CD14-positive monocyte (primary cell): ENCODE data around the gene IL20. TPM values are rescaled to one million over a fixed set of nuclear protein-coding genes. Genes with fewer than 3 reads are reported as not detected.

Source experiments
- DNase-seq, 3 donors: peaks; one replicate each; pipeline ENCODE4 v3.0.0-alpha.2; 2011 to 2022
- H2AFZ ChIP-seq: 2 replicates; pipeline ENCODE4 v1.6.0; 2012; ENCODE audit warnings: mild to moderate bottlenecking, low read depth, low read length, inconsistent platforms; ENCODE audit not compliant: insufficient read depth, poor library complexity, severe bottlenecking
- H3K27ac ChIP-seq, 2 donors: 1 replicate in 1 of 2; 2 replicates in 1 of 2; pipeline ENCODE4 v1.5.1; 2012 to 2013; ENCODE audit warnings: low read length in 2 of 2, control low read depth in 1 of 2, inconsistent platforms in 1 of 2, low read depth in 1 of 2, mild to moderate bottlenecking in 1 of 2
- H3K27me3 ChIP-seq, 2 donors: one replicate each; pipeline versions ENCODE4 v1.6.0 to v1.6.1; 2011 to 2013; ENCODE audit warnings: low read length in 2 of 2; ENCODE audit not compliant: control insufficient read depth in 2 of 2, insufficient read depth in 2 of 2
- H3K36me3 ChIP-seq, 2 donors: replicated peaks in 1 of 2; 1 replicate in 1 of 2; 2 replicates in 1 of 2; pipeline versions ENCODE4 v1.5.1 to v1.6.1; 2012 to 2013; ENCODE audit warnings: low read length in 2 of 2, control low read depth in 1 of 2, inconsistent platforms in 1 of 2, mild to moderate bottlenecking in 1 of 2; ENCODE audit not compliant: insufficient read depth in 2 of 2, control insufficient read depth in 1 of 2
- H3K4me1 ChIP-seq, 2 donors: 1 replicate in 1 of 2; 2 replicates in 1 of 2; pipeline versions ENCODE4 v1.5.1 to v1.6.1; 2012 to 2013; ENCODE audit warnings: low read length in 2 of 2, control low read depth in 1 of 2, inconsistent platforms in 1 of 2, mild to moderate bottlenecking in 1 of 2, moderate library complexity in 1 of 2; ENCODE audit not compliant: insufficient read depth in 2 of 2, control insufficient read depth in 1 of 2
- H3K4me2 ChIP-seq: replicated peaks from 2 replicates; pipeline ENCODE3; 2012; ENCODE audit warnings: low read length, moderate library complexity, mild to moderate bottlenecking; ENCODE audit not compliant: poor library complexity, severe bottlenecking; ENCODE audit errors: extremely low read depth
- H3K4me3 ChIP-seq, 3 experiments: fragments of 200-600 bp in 1 of 3; sonication (generic) in 1 of 3; replicated peaks in 1 of 3; 1 replicate in 2 of 3; 2 replicates in 1 of 3; pipeline ENCODE4 v1.5.1; 2011 to 2013; ENCODE audit warnings: low read length in 3 of 3, mild to moderate bottlenecking in 3 of 3, control low read depth in 2 of 3, low read depth in 2 of 3, inconsistent platforms in 1 of 3, moderate library complexity in 1 of 3
- H3K79me2 ChIP-seq: 2 replicates; pipeline ENCODE4 v1.6.0; 2012; ENCODE audit warnings: mild to moderate bottlenecking, control low read depth, inconsistent platforms, low read length, moderate library complexity; ENCODE audit not compliant: insufficient read depth
- H3K9ac ChIP-seq: 2 replicates; pipeline ENCODE4 v1.6.0; 2017; ENCODE audit warnings: low read length, mild to moderate bottlenecking; ENCODE audit not compliant: insufficient read depth, poor library complexity, severe bottlenecking
- H3K9me3 ChIP-seq, 2 donors: replicated peaks in 1 of 2; 1 replicate in 1 of 2; 2 replicates in 1 of 2; pipeline versions ENCODE4 v1.5.1 to v1.6.1; 2012 to 2013; ENCODE audit warnings: low read length in 2 of 2, control low read depth in 1 of 2; ENCODE audit not compliant: control insufficient read depth in 1 of 2, insufficient read depth in 1 of 2
- H4K20me1 ChIP-seq: 2 replicates; pipeline ENCODE4 v1.6.0; 2012; ENCODE audit warnings: mild to moderate bottlenecking, low read length, control low read depth, moderate library complexity; ENCODE audit not compliant: insufficient read depth
- H3K27ac Mint-ChIP-seq, 7 donors: one replicate each; pipeline ENCODE4 v1.8.0; 2020; ENCODE audit warnings: mild to moderate bottlenecking in 7 of 7, mixed read lengths in 7 of 7, moderate library complexity in 6 of 7, inconsistent platforms in 2 of 7
- H3K27me3 Mint-ChIP-seq, 3 donors: one replicate each; pipeline ENCODE4 v1.8.0; 2021 to 2022; ENCODE audit warnings: low read depth in 3 of 3, mild to moderate bottlenecking in 3 of 3, mixed read lengths in 3 of 3, moderate library complexity in 3 of 3, inconsistent platforms in 1 of 3
- H3K36me3 Mint-ChIP-seq, 2 donors: one replicate each; pipeline ENCODE4 v1.8.0; 2020; ENCODE audit warnings: mixed read lengths in 2 of 2, inconsistent platforms in 1 of 2, mild to moderate bottlenecking in 1 of 2
- H3K4me1 Mint-ChIP-seq: one replicate; pipeline ENCODE4 v1.8.0; 2020; ENCODE audit warnings: mild to moderate bottlenecking, mixed read lengths
- H3K4me3 Mint-ChIP-seq, 2 donors: one replicate each; pipeline ENCODE4 v1.8.0; 2020; ENCODE audit warnings: mild to moderate bottlenecking in 2 of 2, mixed read lengths in 2 of 2, moderate library complexity in 1 of 2
- H3K9me3 Mint-ChIP-seq, 7 donors: one replicate each; pipeline ENCODE4 v1.8.0; 2020 to 2022; ENCODE audit warnings: mixed read lengths in 7 of 7, mild to moderate bottlenecking in 6 of 7, moderate library complexity in 6 of 7, inconsistent platforms in 2 of 7
- CTCF ChIP-seq: fragments of 200-600 bp; IDR thresholded peaks from one replicate; pipeline ENCODE4 v1.8.0; 2022; ENCODE audit warnings: antibody characterized with exemption, mild to moderate bottlenecking
- WGBS: methylation state at CpG from one replicate; pipeline ENCODE4 v1.1.5; 2013; ENCODE audit warnings: missing lambda C conversion rate; ENCODE audit not compliant: insufficient coverage; 5-methylcytosine and 5-hydroxymethylcytosine counted together
- intact Hi-C, 2 donors: fragments of 100-400 bp; cut with micrococcal nuclease; formaldehyde crosslinking; loops; one replicate each; pipeline versions ENCODE4 v1.15.0 to v1.15.1; 2023
- polyA plus RNA-seq, 3 donors: library from polyadenylated mRNA; depleted of rRNA in 1 of 3; unstranded in 2 of 3; stranded (reverse) in 1 of 3; fragments of 300-500 nt in 2 of 3; fragments of >200 nt in 1 of 3; fragmentation: Illumina TruSeq in 2 of 3; gene quantifications; 1 replicate in 2 of 3; 2 replicates in 1 of 3; pipeline ENCODE4 v1.2.3, GENCODE V29; 2012 to 2021

IL20 gene
- polyA plus RNA-seq, 3 donors, result not detected

- Histone ChIP-seq H3K79me2 (no peaks in the 10 kb centered on the region), H3K4me2 (no peak overlapping the region), H3K9ac (no peak overlapping the region), H3K27me3 (no peaks in the 10 kb centered on the region), H3K4me1 (peaks cover 8 to 12% of the 10 kb centered on the region in 2 donors), H3K9me3 (no peaks in the 10 kb centered on the region), H3K36me3 (no peaks in the 10 kb centered on the region), H4K20me1 (no peaks in the 10 kb centered on the region), H2AFZ (no peak overlapping the region), H3K4me3 (no peak overlapping the region), H3K27ac (peak overlapping the region in 1 of 2 donors; percentile 48)
- Mint-ChIP-seq H3K27ac (peak overlapping the region; percentile 37 to 80 (median 68)), H3K4me3 (peak overlapping the region; percentile 44 to 62), H3K36me3 (no peaks in the 10 kb centered on the region), H3K27me3 (peaks cover 2 to 7% (median 3%) of the 10 kb centered on the region in 3 donors), H3K4me1 (peaks cover 17% of the 10 kb centered on the region), H3K9me3 (peaks cover 0 to 6% (median 0%) of the 10 kb centered on the region in 7 donors)
- intact Hi-C loops, result no loop called here
- WGBS, result 17% methylated on average over 8 of the region's 15 CpGs
- no peak for TF ChIP-seq CTCF
- peak; percentile 80 to 88 (median 86) for DNase-seq
These were observed 25.0 kb downstream of the IL20 start for GRCh38 chr1:206890125-206891060.

DNA sequence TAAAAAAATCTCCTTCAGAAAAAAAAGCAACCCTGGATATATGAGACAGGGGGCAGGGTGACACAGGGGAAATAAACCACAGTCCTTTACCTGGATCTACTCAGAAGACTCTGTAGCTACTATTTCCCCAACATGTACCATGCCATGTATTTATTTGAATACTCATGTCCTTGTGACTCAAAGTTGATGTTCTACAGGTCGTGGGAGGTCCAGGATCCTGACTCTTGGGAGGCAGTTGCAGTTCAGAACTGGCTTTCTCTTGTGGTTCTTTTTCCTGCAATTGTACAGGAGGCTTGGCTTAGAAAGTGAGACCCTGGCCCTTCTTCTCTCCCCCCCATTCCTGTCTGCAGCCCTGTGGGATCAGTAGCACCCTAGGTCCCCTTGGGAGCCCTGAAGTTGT is 26.0 kb downstream of the IL20 start:
- no peaks in the 10 kb centered on the region for H3K36me3 ChIP-seq
- DNase-seq, result peak in 1 of 3 donors; percentile 40
- Mint-ChIP-seq H3K36me3 (no peaks in the 10 kb centered on the region), H3K4me3 (peak overlapping the region in 1 of 2 donors; percentile 62), H3K4me1 (peaks cover 17% of the 10 kb centered on the region), H3K27me3 (peaks cover 2 to 3% (median 2%) of the 10 kb centered on the region in 3 donors), H3K9me3 (peaks cover 0 to 3% (median 0%) of the 10 kb centered on the region in 7 donors), H3K27ac (peak overlapping the region in 5 of 7 donors; percentile 17 to 77 (median 68))
- H3K79me2 ChIP-seq, result no peaks in the 10 kb centered on the region
- no CpG with 5 or more reads among the region's 1 CpG for WGBS
- H3K4me1 ChIP-seq, result peaks cover 8 to 12% of the 10 kb centered on the region in 2 donors
- no peak overlapping the region for H3K4me2 ChIP-seq
- H3K27me3 ChIP-seq, result no peaks in the 10 kb centered on the region
- intact Hi-C loops, result no loop called here
- peak overlapping the region in 1 of 2 donors; percentile 30 for H3K27ac ChIP-seq
- H3K9me3 ChIP-seq, result no peaks in the 10 kb centered on the region
- no peak for TF ChIP-seq CTCF
- H2AFZ ChIP-seq, result no peak overlapping the region
- H3K4me3 ChIP-seq, result no peak overlapping the region
- no peaks in the 10 kb centered on the region for H4K20me1 ChIP-seq
- no peak overlapping the region for H3K9ac ChIP-seq
